H9 (cell line): ENCODE results near the gene IRF1. TPM values are rescaled to one million over a fixed set of nuclear protein-coding genes. Genes with fewer than 3 reads are reported as not detected.

ENCODE experiments used
- DNase-seq: peaks from one replicate; pipeline ENCODE4 v3.0.0-alpha.2; 2017
- H2AFZ ChIP-seq: one replicate; pipeline ENCODE4 v1.6.1; 2013; ENCODE audit warnings: mild to moderate bottlenecking, low read length, control low read depth, moderate library complexity
- H2AK5ac ChIP-seq: 2 replicates; pipeline ENCODE4 v1.6.1; 2013; ENCODE audit warnings: low read length, control low read depth, mixed read lengths; ENCODE audit not compliant: insufficient read length
- H2BK120ac ChIP-seq: one replicate; pipeline ENCODE4 v1.6.1; 2013; ENCODE audit warnings: low read depth, mild to moderate bottlenecking, low read length, control low read depth, inconsistent platforms; ENCODE audit not compliant: poor library complexity, severe bottlenecking
- H2BK12ac ChIP-seq: 2 replicates; pipeline ENCODE4 v1.6.1; 2013; ENCODE audit warnings: low read length, control low read depth, mixed read lengths, low read depth; ENCODE audit not compliant: insufficient read length
- H2BK15ac ChIP-seq: 2 replicates; pipeline ENCODE4 v1.6.1; 2013; ENCODE audit warnings: low read depth, low read length, control low read depth
- H2BK20ac ChIP-seq: one replicate; pipeline ENCODE4 v1.6.1; 2013; ENCODE audit warnings: low read depth, mild to moderate bottlenecking, low read length, control low read depth, inconsistent platforms; ENCODE audit not compliant: poor library complexity, severe bottlenecking
- H2BK5ac ChIP-seq: 2 replicates; pipeline ENCODE4 v1.6.1; 2013; ENCODE audit warnings: low read length, control low read depth, mixed read lengths; ENCODE audit not compliant: insufficient read length
- H3K14ac ChIP-seq: 2 replicates; pipeline ENCODE4 v1.6.1; 2013; ENCODE audit warnings: low read length, control low read depth; ENCODE audit not compliant: insufficient read depth
- H3K18ac ChIP-seq: 2 replicates; pipeline ENCODE4 v1.6.1; 2013; ENCODE audit warnings: low read depth, mild to moderate bottlenecking, mixed read lengths, low read length, control low read depth; ENCODE audit not compliant: insufficient read length
- H3K23ac ChIP-seq: 2 replicates; pipeline ENCODE4 v1.6.1; 2013; ENCODE audit warnings: low read length, control low read depth, mixed read lengths, low read depth; ENCODE audit not compliant: insufficient read length
- H3K23me2 ChIP-seq: 2 replicates; pipeline ENCODE4 v1.6.1; 2013; ENCODE audit warnings: low read depth, mild to moderate bottlenecking, mixed read lengths, low read length, control low read depth; ENCODE audit not compliant: insufficient read length, poor library complexity, severe bottlenecking
- H3K27ac ChIP-seq: 2 replicates; pipeline ENCODE4 v1.5.1; 2013; ENCODE audit warnings: low read length, control low read depth, mixed read lengths, low read depth; ENCODE audit not compliant: insufficient read length
- H3K27me3 ChIP-seq: 2 replicates; pipeline ENCODE4 v1.6.1; 2013; ENCODE audit warnings: low read length, control low read depth, inconsistent platforms; ENCODE audit not compliant: insufficient read depth
- H3K4ac ChIP-seq: 2 replicates; pipeline ENCODE4 v1.6.1; 2013; ENCODE audit warnings: low read depth, mild to moderate bottlenecking, control low read depth, inconsistent platforms, low read length, moderate library complexity
- H3K4me1 ChIP-seq: 2 replicates; pipeline ENCODE4 v1.6.1; 2013; ENCODE audit warnings: low read length, control low read depth, inconsistent platforms; ENCODE audit not compliant: insufficient read depth
- H3K4me2 ChIP-seq: 2 replicates; pipeline ENCODE4 v1.6.1; 2013; ENCODE audit warnings: low read length, control low read depth, mixed read lengths; ENCODE audit not compliant: insufficient read length, insufficient read depth
- H3K56ac ChIP-seq: 2 replicates; pipeline ENCODE4 v1.6.1; 2013; ENCODE audit warnings: low read depth, mild to moderate bottlenecking, mixed read lengths, low read length, control low read depth; ENCODE audit not compliant: insufficient read length
- H3K79me1 ChIP-seq: 2 replicates; pipeline ENCODE4 v1.6.1; 2013; ENCODE audit warnings: low read depth, mild to moderate bottlenecking, moderate library complexity, low read length, control low read depth, inconsistent platforms; ENCODE audit not compliant: insufficient read depth, poor library complexity, severe bottlenecking
- H3K79me2 ChIP-seq: 2 replicates; pipeline ENCODE4 v1.6.1; 2013; ENCODE audit warnings: low read length, control low read depth, inconsistent platforms; ENCODE audit not compliant: insufficient read depth
- H3K9ac ChIP-seq: 2 replicates; pipeline ENCODE4 v1.6.1; 2013; ENCODE audit warnings: low read length, control low read depth, mixed read lengths; ENCODE audit not compliant: insufficient read length; ENCODE audit errors: extremely low read depth
- H3K9me3 ChIP-seq: one replicate; pipeline ENCODE4 v1.6.1; 2013; ENCODE audit warnings: low read depth, low read length, inconsistent platforms; ENCODE audit not compliant: control insufficient read depth
- H3T11ph ChIP-seq: one replicate; pipeline ENCODE4 v1.6.1; 2013; ENCODE audit warnings: mild to moderate bottlenecking, low read length, control low read depth, inconsistent platforms
- H4K20me1 ChIP-seq: one replicate; pipeline ENCODE4 v1.6.1; 2013; ENCODE audit not compliant: control insufficient read depth, insufficient read length, insufficient read depth
- H4K5ac ChIP-seq: 2 replicates; pipeline ENCODE4 v1.6.1; 2013; ENCODE audit warnings: low read depth, mild to moderate bottlenecking, mixed read lengths, low read length, control low read depth; ENCODE audit not compliant: insufficient read length
- H4K8ac ChIP-seq: replicated peaks from 2 replicates; pipeline ENCODE4 v1.6.1; 2013; ENCODE audit warnings: low read length, control low read depth, mixed read lengths, low read depth; ENCODE audit not compliant: insufficient read length
- H4K91ac ChIP-seq: 2 replicates; pipeline ENCODE4 v1.6.1; 2013; ENCODE audit warnings: low read depth, mild to moderate bottlenecking, moderate library complexity, mixed read lengths, low read length, control low read depth; ENCODE audit not compliant: insufficient read length
- H3K27ac Mint-ChIP-seq, 3 experiments: 2 replicates in 2 of 3; 3 replicates in 1 of 3; pipeline ENCODE4 v1.8.0; 2020 to 2021; ENCODE audit warnings: mixed read lengths in 3 of 3, mild to moderate bottlenecking in 1 of 3, moderate library complexity in 1 of 3
- H3K27me3 Mint-ChIP-seq: 2 replicates; pipeline ENCODE4 v1.8.0; 2021; ENCODE audit warnings: low read depth, mild to moderate bottlenecking, moderate library complexity, mixed read lengths
- H3K36me3 Mint-ChIP-seq, 3 experiments: 2 replicates in 2 of 3; 3 replicates in 1 of 3; pipeline ENCODE4 v1.8.0; 2020 to 2021; ENCODE audit warnings: low read depth in 3 of 3, mixed read lengths in 3 of 3; ENCODE audit not compliant: insufficient read depth in 1 of 3
- H3K4me1 Mint-ChIP-seq, 2 experiments: 2 replicates each; pipeline ENCODE4 v1.8.0; 2020; ENCODE audit warnings: mixed read lengths in 2 of 2
- H3K4me3 Mint-ChIP-seq, 2 experiments: 2 replicates in 1 of 2; 3 replicates in 1 of 2; pipeline ENCODE4 v1.8.0; 2020 to 2021; ENCODE audit warnings: mild to moderate bottlenecking in 2 of 2, mixed read lengths in 2 of 2, moderate library complexity in 1 of 2
- H3K9me3 Mint-ChIP-seq, 2 experiments: 2 replicates in 1 of 2; 3 replicates in 1 of 2; pipeline ENCODE4 v1.8.0; 2020; ENCODE audit warnings: mild to moderate bottlenecking in 2 of 2, mixed read lengths in 2 of 2, moderate library complexity in 1 of 2
- CTCF ChIP-seq: fragments of 200-600 bp; sonication (generic); conservative IDR thresholded peaks from 3 replicates; pipeline ENCODE4 v1.8.0; 2021; ENCODE audit warnings: antibody characterized with exemption, mild to moderate bottlenecking
- whole genome bisulfite sequencing: extraction: QIAGEN DNeasy Blood & Tissue Kit; methylation state at CpG from one replicate; pipeline ENCODE4 v1.1.7; 2013; ENCODE audit warnings: missing lambda C conversion rate, low lambda C conversion rate, mixed read lengths; ENCODE audit not compliant: insufficient read length; ENCODE audit errors: extremely low coverage; 5-methylcytosine and 5-hydroxymethylcytosine counted together
- total RNA-seq: library from RNA; stranded (reverse); gene quantifications from 2 replicates; pipeline ENCODE4 v1.2.1, GENCODE V29; 2021

IRF1 gene
- total RNA-seq, 1 experiment from 2014 or later = 8.7 TPM

DNA sequence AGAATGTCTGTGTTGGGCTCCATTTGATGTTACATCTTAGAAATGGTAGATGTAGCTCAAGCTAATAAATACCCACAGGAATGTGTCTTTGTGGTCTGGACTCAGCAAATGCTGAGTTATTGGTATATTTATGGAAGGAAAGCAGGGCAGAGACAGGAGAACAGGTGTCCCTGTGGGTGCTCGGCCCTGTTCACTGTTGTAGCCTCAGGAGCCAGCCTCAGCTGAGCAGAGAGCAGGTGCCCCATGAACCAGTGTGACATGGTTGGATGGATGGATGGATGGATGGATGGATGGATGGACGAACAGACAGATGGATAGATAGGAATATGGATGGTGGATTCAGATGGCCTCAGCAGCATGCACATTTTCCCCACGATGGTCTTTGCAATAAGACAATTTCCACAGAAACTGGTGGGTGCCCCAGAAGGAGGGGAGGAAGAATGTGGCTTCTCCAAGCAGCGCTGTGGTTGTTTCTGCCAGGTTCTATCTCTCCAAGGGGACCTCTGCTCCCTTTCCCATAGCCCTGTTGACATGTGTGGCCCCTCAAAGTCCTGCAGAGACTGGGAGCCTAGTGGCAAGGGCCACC, 8.2 kb upstream of the IRF1 start:
- no peaks in the 10 kb centered on the region for H3K9me3 Mint-ChIP-seq
- Histone ChIP-seq H3K4me2 (no peak overlapping the region), H3K23me2 (peaks cover 12% of the 10 kb centered on the region)

More for the DNA sequence above, 8.2 kb upstream of the IRF1 start:
- Histone ChIP-seq H2AFZ (no peak overlapping the region), H3K23ac (no peak overlapping the region), H3K56ac (no peak overlapping the region), H2BK120ac (no peak overlapping the region), H3K9ac (no peak overlapping the region), H2BK20ac (no peak overlapping the region), H3K79me2 (no peaks in the 10 kb centered on the region), H3K4ac (no peak overlapping the region), H3K27me3 (no peaks in the 10 kb centered on the region; the same call in 1 of the 2 replicates), H2BK5ac (no peak overlapping the region), H2AK5ac (no peak overlapping the region), H2BK15ac (no peak overlapping the region), H3K14ac (no peak overlapping the region), H4K8ac (no peak overlapping the region), H4K91ac (no peak overlapping the region), H3K27ac (no peak overlapping the region), H4K5ac (no peak overlapping the region), H3K4me1 (0 out of 2 replicates have a peak, but pooled peaks cover 3% of the 10 kb centered on the region), H3T11ph (no peak overlapping the region), H2BK12ac (no peak overlapping the region), H3K18ac (no peak overlapping the region), H3K79me1 (no peaks in the 10 kb centered on the region), H3K9me3 (no peaks in the 10 kb centered on the region), H4K20me1 (no peaks in the 10 kb centered on the region)
- Mint-ChIP-seq H3K36me3 (no peaks in the 10 kb centered on the region; a peak in 1 of 7 replicates), H3K27me3 (peaks cover 7% of the 10 kb centered on the region), H3K4me1 (peaks cover 15 to 16% of the 10 kb centered on the region in 2 experiments), H3K4me3 (no peak overlapping the region; a peak in 1 of 5 replicates), H3K27ac (no peak overlapping the region)
- no CpG with 5 or more reads among the region's 4 CpGs for WGBS
- DNase-seq = no peak
- TF ChIP-seq CTCF = no peak
